ENCODE results near the gene MAPRE2. TPM values are rescaled to one million over a fixed set of nuclear protein-coding genes. Genes with fewer than 3 reads are reported as not detected.

The MAPRE2 gene
- total RNA-seq, 1 experiment from 2014 or later = 29.4 TPM

DNA sequence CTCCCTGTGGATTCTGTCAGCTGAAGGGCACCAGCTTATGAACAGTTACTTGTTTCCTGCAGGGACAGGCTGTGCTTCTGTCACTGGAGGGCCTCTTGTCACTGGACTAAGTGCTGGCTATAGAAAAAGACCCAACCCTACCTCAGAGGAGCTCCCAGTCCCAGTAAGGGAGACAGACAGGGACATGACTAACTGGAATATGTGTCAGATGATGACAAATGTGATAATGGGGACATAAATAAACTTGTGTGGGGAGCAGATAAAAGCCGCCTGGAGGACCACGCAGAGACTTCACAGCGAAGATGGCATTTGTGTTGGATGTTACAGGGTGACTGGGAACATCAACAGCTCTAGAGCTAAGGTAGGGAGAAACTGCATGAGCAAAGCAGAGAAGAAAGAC, 95.0 kb downstream of the MAPRE2 start:
- no CpG with 5 or more reads among the region's 3 CpGs for WGBS (ENCODE audit: extremely low coverage, insufficient read length, low lambda C conversion rate)
- Histone ChIP-seq H2BK5ac (ENCODE audit: insufficient read length, low read length) (no peak overlapping the region), H3K27me3 (ENCODE audit: insufficient read depth, low read length) (no peaks in the 10 kb centered on the region), H3K79me1 (ENCODE audit: insufficient read depth, low read depth, low read length, poor library complexity, severe bottlenecking) (no peaks in the 10 kb centered on the region), H3K23ac (ENCODE audit: insufficient read length, low read depth, low read length) (no peak overlapping the region), H3K18ac (ENCODE audit: insufficient read length, low read depth, low read length) (no peak overlapping the region), H3K4me2 (ENCODE audit: insufficient read depth, insufficient read length, low read length) (no peak overlapping the region), H3K27ac (ENCODE audit: insufficient read length, low read depth, low read length) (no peak overlapping the region), H3K4me1 (ENCODE audit: insufficient read depth, low read length) (peaks cover 2% of the 10 kb centered on the region; the same call in 1 of the 2 replicates), H4K20me1 (ENCODE audit: control insufficient read depth, insufficient read depth, insufficient read length) (no peaks in the 10 kb centered on the region), H4K8ac (replicated peaks; ENCODE audit: insufficient read length, low read depth, low read length) (no peak overlapping the region), H2BK20ac (ENCODE audit: low read depth, low read length, poor library complexity, severe bottlenecking) (no peak overlapping the region), H3K79me2 (ENCODE audit: insufficient read depth, low read length) (no peaks in the 10 kb centered on the region), H3K14ac (ENCODE audit: insufficient read depth, low read length) (no peak overlapping the region), H2BK120ac (ENCODE audit: low read depth, low read length, poor library complexity, severe bottlenecking) (no peak overlapping the region), H3T11ph (ENCODE audit: low read length) (no peak overlapping the region), H3K9me3 (ENCODE audit: control insufficient read depth, low read depth, low read length) (no peaks in the 10 kb centered on the region), H2BK15ac (ENCODE audit: low read depth, low read length) (no peak overlapping the region), H4K91ac (ENCODE audit: insufficient read length, low read depth, low read length) (no peak overlapping the region), H3K56ac (ENCODE audit: insufficient read length, low read depth, low read length) (no peak overlapping the region), H2AK5ac (ENCODE audit: insufficient read length, low read length) (no peak overlapping the region), H3K4ac (ENCODE audit: low read depth, low read length) (no peak overlapping the region), H4K5ac (ENCODE audit: insufficient read length, low read depth, low read length) (no peak overlapping the region), H2AFZ (ENCODE audit: low read length) (no peak overlapping the region), H3K23me2 (ENCODE audit: insufficient read length, low read depth, low read length, poor library complexity, severe bottlenecking) (no peaks in the 10 kb centered on the region), H2BK12ac (ENCODE audit: insufficient read length, low read depth, low read length) (no peak overlapping the region), H3K9ac (ENCODE audit: extremely low read depth, insufficient read length, low read length) (no peak overlapping the region)
- H3K9me3 Mint-ChIP-seq = no peaks in the 10 kb centered on the region
- DNase-seq = no peak
- TF ChIP-seq CTCF (conservative IDR thresholded peaks at IDR 0.05) = no peak
- peaks cover 16 to 22% (median 19%) of the 10 kb centered on the region in 3 experiments; a peak in 6 of 7 replicates for H3K36me3 Mint-ChIP-seq (ENCODE audit: insufficient read depth in 1 of 3, low read depth in 3 of 3)
- H3K4me1 Mint-ChIP-seq = peaks cover 18 to 22% of the 10 kb centered on the region in 2 experiments
- peak overlapping the region in 1 of 3 experiments; percentile 4; a peak in 1 of 7 replicates for H3K27ac Mint-ChIP-seq
- no peak overlapping the region for H3K4me3 Mint-ChIP-seq
- peaks cover 2% of the 10 kb centered on the region for H3K27me3 Mint-ChIP-seq (ENCODE audit: low read depth)

All from H9 (cell line).